ENCODE measurements around the gene REXO1.
A peak's percentile ranks its signal among the peaks of the same experiment; 100 is the strongest.

The REXO1 gene

GRCh38 chr19:1816530-1817298 is 31.6 kb downstream of the REXO1 start:
- Histone ChIP-seq H3K9me3 (ENCODE audit: control insufficient read depth, insufficient read depth, low read length) (no peaks in the 10 kb centered on the region), H3K36me3 (ENCODE audit: insufficient read depth, low read length) (no peaks in the 10 kb centered on the region), H3K4me1 (ENCODE audit: insufficient read depth, low read length) (no peaks in the 10 kb centered on the region), H3K9ac (ENCODE audit: low read depth, low read length) (no peak overlapping the region)

DNA sequence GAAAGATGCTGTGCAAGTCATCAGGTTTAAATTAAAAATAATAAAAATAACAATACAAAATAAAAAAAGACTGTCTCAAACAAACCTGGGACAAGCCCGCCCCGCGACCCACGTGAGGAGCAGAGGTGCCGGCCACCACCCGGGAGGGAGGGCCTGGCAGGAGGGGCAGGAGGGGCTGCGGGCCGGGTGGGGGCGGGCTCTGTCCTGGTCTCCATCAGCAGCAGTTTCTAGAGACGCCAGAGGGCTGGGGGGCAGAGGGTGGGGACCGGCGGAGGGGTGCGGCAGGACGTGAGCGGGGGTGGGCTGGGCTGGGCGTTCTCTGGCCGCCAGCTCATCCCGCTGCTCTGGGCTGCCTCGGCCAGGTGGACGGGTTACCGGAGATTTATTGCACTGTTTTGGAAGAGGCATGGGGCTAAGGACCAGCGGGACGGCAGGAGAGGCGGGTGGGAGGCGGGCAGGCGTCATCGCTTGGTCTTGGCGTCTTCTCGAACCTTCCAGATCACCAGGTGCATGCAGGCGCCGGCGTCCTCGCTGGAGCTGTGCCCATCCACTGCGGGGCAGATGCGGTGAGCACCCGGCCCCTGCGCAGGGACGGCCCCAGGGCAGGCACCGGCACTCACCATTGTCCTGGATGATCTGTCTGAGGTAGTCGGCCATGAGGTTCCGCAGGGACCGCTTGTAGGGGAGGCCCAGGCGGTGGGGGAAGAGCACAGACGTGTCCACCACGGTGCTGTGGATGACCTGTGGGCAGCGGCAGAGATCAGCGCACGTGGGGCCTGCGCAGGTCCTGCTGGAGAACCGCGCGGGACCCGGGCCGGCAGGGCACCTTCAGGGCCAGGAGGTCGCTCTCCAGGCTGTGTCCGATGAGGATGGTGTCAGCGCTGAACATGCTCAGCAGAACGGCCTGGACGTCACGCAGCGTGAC is 32.4 kb downstream of the REXO1 start:
- Histone ChIP-seq H3K36me3 (ENCODE audit: insufficient read depth, low read length) (no peaks in the 10 kb centered on the region), H3K4me1 (ENCODE audit: insufficient read depth, low read length) (no peaks in the 10 kb centered on the region), H3K9ac (ENCODE audit: low read depth, low read length) (no peak overlapping the region)

DNA sequence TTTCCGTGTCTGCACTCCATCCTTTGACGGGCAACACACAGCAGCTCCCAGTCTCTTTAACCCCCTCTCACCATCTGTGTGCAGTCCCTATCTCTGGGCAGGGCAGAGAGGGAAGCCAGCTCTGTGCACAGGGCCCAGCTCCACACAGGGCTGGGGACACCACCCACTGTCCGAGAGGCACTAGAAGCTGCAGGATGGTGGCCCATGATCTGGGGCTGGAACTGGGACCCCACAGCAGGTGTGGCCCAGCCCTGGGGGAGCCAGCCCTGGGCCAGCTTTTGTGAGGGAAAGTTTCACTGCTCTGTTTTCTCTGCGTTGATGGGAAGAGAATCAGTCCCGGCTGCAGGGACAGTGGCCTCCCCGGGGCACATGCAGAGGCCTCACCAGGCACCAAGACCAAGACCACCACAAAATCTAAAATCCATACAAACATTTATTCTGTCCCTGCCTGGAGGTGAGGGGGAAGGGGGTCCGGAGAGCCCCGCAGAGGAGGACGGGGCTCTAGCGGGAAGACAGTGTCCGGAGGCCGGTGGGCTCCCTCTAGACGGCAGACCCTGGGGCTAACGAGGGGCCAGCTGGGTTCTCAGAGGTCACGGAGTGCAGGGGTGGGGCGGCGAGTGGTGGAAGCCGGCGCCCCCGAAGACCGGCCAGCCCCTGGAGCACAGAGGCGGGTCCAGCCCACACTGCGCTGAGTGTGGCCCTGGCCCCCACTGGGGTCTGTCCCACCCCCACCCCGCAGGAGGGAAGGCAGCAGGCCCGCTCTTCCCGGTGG is 33.3 kb downstream of the REXO1 start:
- no peaks in the 10 kb centered on the region for H3K36me3 ChIP-seq (ENCODE audit: insufficient read depth, low read length)
- no peaks in the 10 kb centered on the region for H3K4me1 ChIP-seq (ENCODE audit: insufficient read depth, low read length)
- H3K9ac ChIP-seq (ENCODE audit: low read depth, low read length): no peak overlapping the region
- no peaks in the 10 kb centered on the region for H3K9me3 ChIP-seq (ENCODE audit: control insufficient read depth, insufficient read depth, low read length)

More for the DNA sequence above, 32.4 kb downstream of the REXO1 start:
- no peaks in the 10 kb centered on the region for H3K9me3 ChIP-seq (ENCODE audit: control insufficient read depth, insufficient read depth, low read length)

DNA sequence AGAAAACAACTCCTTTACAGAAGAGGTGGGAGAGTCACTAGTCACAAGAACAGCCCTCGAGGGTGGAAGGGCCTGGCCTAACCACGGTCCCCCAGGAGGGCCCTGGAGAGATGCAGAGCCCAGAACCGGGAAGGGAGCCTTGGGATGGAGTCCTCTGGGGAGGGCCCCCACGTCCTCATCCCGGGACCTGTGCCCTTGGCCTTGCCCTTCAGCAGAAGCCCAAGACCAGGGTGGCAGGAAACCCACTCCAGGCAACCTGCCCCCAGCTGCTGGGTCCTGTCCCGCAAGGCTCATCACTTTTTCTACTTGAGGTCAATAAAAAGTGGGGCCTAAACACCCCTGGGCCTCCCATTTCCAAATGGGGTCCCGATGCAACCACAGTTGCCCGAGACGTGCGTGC is 33.9 kb downstream of the REXO1 start:
- H3K4me1 ChIP-seq (ENCODE audit: insufficient read depth, low read length): no peaks in the 10 kb centered on the region
- H3K36me3 ChIP-seq (ENCODE audit: insufficient read depth, low read length): no peaks in the 10 kb centered on the region
- no peak overlapping the region for H3K9ac ChIP-seq (ENCODE audit: low read depth, low read length)
- no peaks in the 10 kb centered on the region for H3K9me3 ChIP-seq (ENCODE audit: control insufficient read depth, insufficient read depth, low read length)

DNA sequence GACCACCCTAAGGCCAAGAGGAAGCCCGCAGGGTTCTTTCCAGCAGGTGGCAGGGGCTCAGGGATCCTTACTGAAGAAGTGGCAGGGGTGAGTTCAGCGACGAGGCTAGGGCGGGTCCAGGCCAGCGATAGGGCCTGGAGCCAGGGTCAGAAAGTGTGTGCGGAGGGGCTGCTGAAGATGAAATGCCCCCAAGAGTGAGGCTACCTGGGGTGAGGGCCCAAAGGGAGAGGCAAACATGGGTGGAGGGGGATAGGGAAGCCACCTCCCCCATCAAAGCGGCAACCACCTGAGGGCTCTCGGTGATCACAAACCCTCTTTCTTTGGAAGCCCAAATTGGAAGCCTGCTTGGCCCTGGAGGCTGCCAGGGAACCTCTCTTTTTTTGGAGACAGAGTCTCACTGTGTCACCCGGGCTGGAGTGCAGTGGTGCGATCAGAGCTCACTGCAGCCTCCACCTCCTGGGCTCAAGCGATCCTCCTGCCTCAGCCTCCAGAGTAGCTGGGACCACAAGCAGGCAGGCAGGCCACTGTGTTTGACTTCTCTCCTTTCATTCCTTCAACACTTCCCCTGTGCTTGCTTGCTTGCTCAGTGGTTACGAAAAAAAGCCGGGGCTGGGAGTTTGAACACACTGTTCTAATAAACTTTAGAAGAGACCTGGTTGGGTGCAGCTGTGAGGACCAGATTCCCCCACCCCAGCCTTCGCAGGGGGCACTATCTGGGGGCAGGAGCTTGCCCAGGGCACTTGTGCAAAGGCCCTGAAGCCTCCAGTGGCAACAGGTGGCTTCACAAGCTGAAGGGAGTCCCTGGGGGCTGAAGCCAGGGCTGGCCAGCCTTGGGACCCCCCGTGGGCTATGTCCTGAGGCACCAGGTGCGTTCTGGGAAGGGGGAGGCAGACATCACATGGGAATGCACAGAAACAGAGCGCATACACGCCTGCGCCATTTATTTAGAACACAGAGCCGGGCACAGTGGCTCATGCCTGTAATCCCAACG is 34.8 kb downstream of the REXO1 start:
- Histone ChIP-seq H3K9me3 (ENCODE audit: control insufficient read depth, insufficient read depth, low read length) (no peaks in the 10 kb centered on the region), H3K4me1 (ENCODE audit: insufficient read depth, low read length) (no peaks in the 10 kb centered on the region), H3K36me3 (ENCODE audit: insufficient read depth, low read length) (no peaks in the 10 kb centered on the region), H3K9ac (ENCODE audit: low read depth, low read length) (peak overlapping the region; percentile 62)

GRCh38 chr19:1812426-1813191 is 35.7 kb downstream of the REXO1 start:
- Histone ChIP-seq H3K4me1 (ENCODE audit: insufficient read depth, low read length) (no peaks in the 10 kb centered on the region), H3K9me3 (ENCODE audit: control insufficient read depth, insufficient read depth, low read length) (no peaks in the 10 kb centered on the region), H3K36me3 (ENCODE audit: insufficient read depth, low read length) (no peaks in the 10 kb centered on the region), H3K9ac (ENCODE audit: low read depth, low read length) (peak overlapping the region; percentile 62; the same call in 1 of the 2 replicates)

- Histone ChIP-seq H3K9me3 (ENCODE audit: control insufficient read depth, insufficient read depth, low read length) (no peaks in the 10 kb centered on the region), H3K4me1 (ENCODE audit: insufficient read depth, low read length) (no peaks in the 10 kb centered on the region), H3K36me3 (ENCODE audit: insufficient read depth, low read length) (no peaks in the 10 kb centered on the region), H3K9ac (ENCODE audit: low read depth, low read length) (peak within 1 kb of the TSS; percentile 62)
Measured at GRCh38 chr19:1811942-1812425, 36.3 kb downstream of the REXO1 start, which contains the start of gene ATP8B3. TSS of gene ATP8B3 (minus strand) at chr19:1812276. CDS start at chr19:1811736, 540 bp downstream.

GRCh38 chr19:1811472-1811894 is 36.8 kb downstream of the REXO1 start:
- H3K4me1 ChIP-seq (ENCODE audit: insufficient read depth, low read length): no peaks in the 10 kb centered on the region
- no peaks in the 10 kb centered on the region for H3K36me3 ChIP-seq (ENCODE audit: insufficient read depth, low read length)
- no peaks in the 10 kb centered on the region for H3K9me3 ChIP-seq (ENCODE audit: control insufficient read depth, insufficient read depth, low read length)
- peak overlapping the region; percentile 41; the same call in 1 of the 2 replicates for H3K9ac ChIP-seq (ENCODE audit: low read depth, low read length)

- Histone ChIP-seq H3K36me3 (ENCODE audit: insufficient read depth, low read length) (no peaks in the 10 kb centered on the region), H3K9me3 (ENCODE audit: control insufficient read depth, insufficient read depth, low read length) (no peaks in the 10 kb centered on the region), H3K9ac (ENCODE audit: low read depth, low read length) (no peak overlapping the region), H3K4me1 (ENCODE audit: insufficient read depth, low read length) (no peaks in the 10 kb centered on the region)
Measured at GRCh38 chr19:1810439-1811160, 37.7 kb downstream of the REXO1 start.

- Histone ChIP-seq H3K36me3 (ENCODE audit: insufficient read depth, low read length) (no peaks in the 10 kb centered on the region), H3K4me1 (ENCODE audit: insufficient read depth, low read length) (no peaks in the 10 kb centered on the region), H3K9ac (ENCODE audit: low read depth, low read length) (no peak overlapping the region), H3K9me3 (ENCODE audit: control insufficient read depth, insufficient read depth, low read length) (no peaks in the 10 kb centered on the region)
Measured at GRCh38 chr19:1809678-1810077, 38.6 kb downstream of the REXO1 start.

- Histone ChIP-seq H3K4me1 (ENCODE audit: insufficient read depth, low read length) (no peaks in the 10 kb centered on the region), H3K9me3 (ENCODE audit: control insufficient read depth, insufficient read depth, low read length) (no peaks in the 10 kb centered on the region), H3K36me3 (ENCODE audit: insufficient read depth, low read length) (no peaks in the 10 kb centered on the region), H3K9ac (ENCODE audit: low read depth, low read length) (no peak overlapping the region)
Measured at GRCh38 chr19:1808395-1808731, 39.9 kb downstream of the REXO1 start.

GRCh38 chr19:1807695-1808394 is 40.4 kb downstream of the REXO1 start:
- H3K36me3 ChIP-seq (ENCODE audit: insufficient read depth, low read length): no peaks in the 10 kb centered on the region
- H3K4me1 ChIP-seq (ENCODE audit: insufficient read depth, low read length): no peaks in the 10 kb centered on the region

More at GRCh38 chr19:1807695-1808394, 40.4 kb downstream of the REXO1 start:
- Histone ChIP-seq H3K9ac (ENCODE audit: low read depth, low read length) (no peak overlapping the region), H3K9me3 (ENCODE audit: control insufficient read depth, insufficient read depth, low read length) (no peaks in the 10 kb centered on the region)

Data from ES-I3 (cell line).